Measurements from ENCODE around the gene RFX7.

RFX7 gene

GRCh38 chr15:56040081-56041035 is 203.3 kb downstream of the RFX7 start:
- TF ChIP-seq GATA3 (IDR thresholded peaks at IDR 0.05; ENCODE audit: low read depth, low read length) (no peak), GATA2 (IDR thresholded peaks at IDR 0.05; ENCODE audit: low read depth, low read length) (no peak)

GRCh38 chr15:56038707-56039106 is 205.0 kb downstream of the RFX7 start:
- no peak for TF ChIP-seq GATA2 (IDR thresholded peaks at IDR 0.05; ENCODE audit: low read depth, low read length)
- no peak for TF ChIP-seq GATA3 (IDR thresholded peaks at IDR 0.05; ENCODE audit: low read depth, low read length)

GRCh38 chr15:56038015-56038414 is 205.7 kb downstream of the RFX7 start:
- TF ChIP-seq GATA2 (IDR thresholded peaks at IDR 0.05; ENCODE audit: low read depth, low read length), result no peak
- TF ChIP-seq GATA3 (IDR thresholded peaks at IDR 0.05; ENCODE audit: low read depth, low read length), result no peak

All from SH-SY5Y (cell line).